Uterus (tissue), 4 donors: ENCODE measurements around the gene CLN5. TPM values are rescaled to one million over a fixed set of nuclear protein-coding genes. Genes with fewer than 3 reads are reported as not detected.
"Not testable (repeated sequence)": the region's sequence is repeated elsewhere in the genome, so short reads cannot be mapped to it uniquely, and the experiment has no call there.

ENCODE experiments used
- DNase-seq, 2 donors: peaks; one replicate each; pipeline ENCODE4 v3.0.0-alpha.2; 2019 to 2020
- H3K27ac ChIP-seq, 2 donors: fragments of 200-600 bp; sonication (generic); 1 replicate in 1 of 2; 2 replicates in 1 of 2; pipeline ENCODE4 v1.5.1; 2016 to 2018
- H3K27me3 ChIP-seq, 2 donors: fragments of 200-600 bp; sonication (generic); one replicate each; pipeline ENCODE4 v1.5.1; 2018 to 2019; ENCODE audit warnings: control low read depth in 1 of 2
- H3K36me3 ChIP-seq, 2 donors: fragments of 200-600 bp; sonication (generic); one replicate each; pipeline ENCODE4 v1.5.1; 2019; ENCODE audit warnings: control low read depth in 1 of 2
- H3K4me1 ChIP-seq, 2 donors: fragments of 200-600 bp; sonication (generic); one replicate each; pipeline ENCODE4 v1.5.1; 2018 to 2019; ENCODE audit warnings: control low read depth in 1 of 2
- H3K4me3 ChIP-seq, 2 donors: fragments of 200-600 bp; sonication (generic); 1 replicate in 1 of 2; 2 replicates in 1 of 2; pipeline ENCODE4 v1.5.1; 2018 to 2019; ENCODE audit warnings: mild to moderate bottlenecking in 1 of 2
- H3K9me3 ChIP-seq, 2 donors: fragments of 200-600 bp; sonication (generic); one replicate each; pipeline ENCODE4 v1.5.1; 2019; ENCODE audit warnings: control low read depth in 1 of 2
- CTCF ChIP-seq, 4 experiments: fragments of 200-600 bp in 2 of 4; fragments of 450-650 bp in 2 of 4; sonication (generic) in 2 of 4; IDR thresholded peaks; one replicate each; pipeline ENCODE4 v1.5.1; 2016 to 2019; ENCODE audit warnings: antibody characterized with exemption in 4 of 4, mild to moderate bottlenecking in 2 of 4, moderate library complexity in 1 of 4
- POLR2A ChIP-seq, 2 donors: fragments of 450-650 bp; IDR thresholded peaks; one replicate each; pipeline ENCODE4 v1.6.1; 2016; ENCODE audit warnings: antibody characterized with exemption in 2 of 2, mild to moderate bottlenecking in 1 of 2, moderate library complexity in 1 of 2
- intact Hi-C: fragments of 100-400 bp; cut with DNase I; formaldehyde crosslinking; loops from one replicate; pipeline ENCODE4 v1.15.1; 2023; ENCODE audit warnings: low total_unique reads
- total RNA-seq, 4 donors: library from RNA; depleted of rRNA in 3 of 4; stranded (reverse); fragments of >200 nt in 3 of 4; gene quantifications; one replicate each; pipeline versions ENCODE4 v1.1.0 to v1.2.4, GENCODE V29; 2014 to 2023
- donor health status: DM: yes; HTN: yes; CAD: no.

CLN5 gene
- total RNA-seq, 4 donors from 2014 or later: 18.2 to 49.8 (median 39.5) TPM

GRCh38 chr13:77002590-77003190 is 10.8 kb downstream of the CLN5 start:
- no peak overlapping the region for H3K4me3 ChIP-seq
- peak overlapping the region; percentile 30 to 40 for H3K27ac ChIP-seq
- intact Hi-C loops: no loop called here
- TF ChIP-seq POLR2A (IDR thresholded peaks at IDR 0.05) (no peak), CTCF (IDR thresholded peaks at IDR 0.05) (peak; percentile 29 to 52 (median 42))
- no peak for DNase-seq
- no peaks in the 10 kb centered on the region for H3K9me3 ChIP-seq
- H3K36me3 ChIP-seq: no peaks in the 10 kb centered on the region
- H3K27me3 ChIP-seq: no peaks in the 10 kb centered on the region
- H3K4me1 ChIP-seq: peaks cover 0 to 2% of the 10 kb centered on the region in 2 donors

- H3K4me1 ChIP-seq, H3K27me3 ChIP-seq, H3K4me3 ChIP-seq, H3K9me3 ChIP-seq, intact Hi-C loops, H3K27ac ChIP-seq, H3K36me3 ChIP-seq, DNase-seq: not testable (repeated sequence)
Measured at GRCh38 chr13:77008337-77008736, 16.5 kb downstream of the CLN5 start.

- TF ChIP-seq CTCF (IDR thresholded peaks at IDR 0.05): no peak
- no peak for TF ChIP-seq POLR2A (IDR thresholded peaks at IDR 0.05)
- no peaks in the 10 kb centered on the region for H3K36me3 ChIP-seq
- H3K4me1 ChIP-seq: peaks cover 0 to 4% of the 10 kb centered on the region in 2 donors
- H3K27ac ChIP-seq: no peak overlapping the region
- DNase-seq: no peak
- no peaks in the 10 kb centered on the region for H3K27me3 ChIP-seq
- no peak overlapping the region for H3K4me3 ChIP-seq
- H3K9me3 ChIP-seq: no peaks in the 10 kb centered on the region
- intact Hi-C loops: no loop called here
Measured at GRCh38 chr13:77009011-77009410, 17.1 kb downstream of the CLN5 start.

GRCh38 chr13:77009719-77010118 is 17.8 kb downstream of the CLN5 start:
- H3K4me1 ChIP-seq, H3K27me3 ChIP-seq, DNase-seq, intact Hi-C loops, H3K27ac ChIP-seq, H3K4me3 ChIP-seq, H3K36me3 ChIP-seq, H3K9me3 ChIP-seq: not testable (repeated sequence)

GRCh38 chr13:77013853-77014542 is 22.1 kb downstream of the CLN5 start:
- H3K4me3 ChIP-seq: no peak overlapping the region
- H3K27ac ChIP-seq: no peak overlapping the region
- intact Hi-C loops: no loop called here
- H3K9me3 ChIP-seq: no peaks in the 10 kb centered on the region
- H3K4me1 ChIP-seq: peaks cover 0 to 7% of the 10 kb centered on the region in 2 donors
- DNase-seq: no peak
- no peaks in the 10 kb centered on the region for H3K36me3 ChIP-seq
- no peak for TF ChIP-seq POLR2A (IDR thresholded peaks at IDR 0.05)
- H3K27me3 ChIP-seq: no peaks in the 10 kb centered on the region

- peaks cover 0 to 17% of the 10 kb centered on the region in 2 donors for H3K4me1 ChIP-seq
- peak overlapping the region; percentile 12 to 61 for H3K27ac ChIP-seq
- intact Hi-C loops: no loop called here
Measured at GRCh38 chr13:77014906-77015685, 23.2 kb downstream of the CLN5 start.

More at GRCh38 chr13:77014906-77015685, 23.2 kb downstream of the CLN5 start:
- H3K27me3 ChIP-seq: no peaks in the 10 kb centered on the region
- TF ChIP-seq POLR2A (IDR thresholded peaks at IDR 0.05) (no peak), CTCF (IDR thresholded peaks at IDR 0.05) (no peak)
- H3K36me3 ChIP-seq: no peaks in the 10 kb centered on the region
- DNase-seq: no peak
- H3K9me3 ChIP-seq: no peaks in the 10 kb centered on the region
- H3K4me3 ChIP-seq: no peak overlapping the region
